GM18505 (cell line): ENCODE data around the gene PCMTD2.

Experiments used
- ATAC-seq: cut with Tn5 transposase; IDR thresholded peaks from one replicate; pipeline ENCODE4 v1.9.1; 2021; ENCODE audit not compliant: unreplicated experiment
- POLR2A ChIP-seq: IDR thresholded peaks from 4 replicates; pipeline ENCODE4 v1.6.1; 2011; ENCODE audit warnings: borderline replicate concordance; ENCODE audit not compliant: insufficient read depth, insufficient read length; ENCODE audit errors: extremely low read depth

PCMTD2 gene

DNA sequence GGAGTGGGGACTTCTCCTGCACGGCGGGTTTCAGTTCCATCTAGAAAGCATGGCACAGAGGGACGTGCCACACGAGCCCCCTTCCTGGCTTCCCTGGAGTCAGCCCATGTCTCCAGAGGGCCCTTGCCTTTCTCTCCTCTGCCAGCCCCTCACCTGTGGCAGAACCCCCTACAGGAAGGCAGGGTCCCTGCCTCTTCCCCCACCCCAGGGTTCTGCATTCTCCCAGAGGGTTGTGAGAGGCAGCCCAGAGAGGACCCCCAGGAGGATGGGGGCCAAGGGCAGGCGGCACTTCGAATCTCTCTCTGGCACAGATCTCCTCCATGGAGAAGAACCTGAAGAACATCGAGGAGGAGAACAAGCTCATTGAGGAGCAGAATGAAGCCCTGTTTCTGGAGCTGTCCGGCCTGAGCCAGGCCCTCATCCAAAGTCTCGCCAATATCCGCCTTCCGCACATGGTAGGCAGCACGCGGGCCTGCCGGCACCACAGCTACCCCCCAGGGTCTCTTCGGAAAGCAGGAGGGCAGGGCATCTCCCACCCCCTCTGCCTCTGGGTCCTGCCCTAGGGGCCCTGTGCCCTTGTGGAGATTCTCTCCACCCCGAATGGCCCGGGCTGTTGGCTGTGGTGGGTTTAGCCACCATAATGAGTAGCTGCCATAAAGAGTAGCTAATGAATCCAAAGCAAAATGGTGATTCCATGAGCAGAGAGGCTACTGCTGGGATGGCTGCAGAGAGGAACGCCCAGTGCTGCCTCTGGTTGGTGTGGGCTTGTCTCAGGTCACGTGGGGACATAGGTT, 15.9 kb upstream of the PCMTD2 start:
- TF ChIP-seq POLR2A, result no peak
- ATAC-seq, result no peak

- ATAC-seq, result no peak
- TF ChIP-seq POLR2A, result no peak
These were observed 15.1 kb upstream of the PCMTD2 start for GRCh38 chr20:64240243-64241015.

DNA sequence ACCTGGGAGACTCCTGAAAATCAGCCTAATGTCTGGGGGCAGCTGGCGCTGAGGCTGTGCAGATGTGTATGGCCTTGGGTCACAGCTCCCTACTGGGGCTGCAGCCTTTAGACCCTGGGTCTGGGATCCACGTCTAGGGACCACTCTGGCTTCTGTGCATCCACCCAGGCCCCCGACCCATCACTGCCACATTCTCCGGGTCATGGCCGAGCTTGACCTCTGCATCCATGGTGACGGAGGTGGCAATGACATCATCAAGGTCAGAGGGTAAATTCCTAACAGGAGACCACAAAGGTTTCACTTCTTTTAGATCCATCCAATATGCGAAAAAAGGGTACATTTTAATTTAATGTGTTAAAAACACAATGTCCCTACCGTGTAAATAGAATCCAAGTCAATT, 14.5 kb upstream of the PCMTD2 start:
- no peak for ATAC-seq
- TF ChIP-seq POLR2A, result no peak

DNA sequence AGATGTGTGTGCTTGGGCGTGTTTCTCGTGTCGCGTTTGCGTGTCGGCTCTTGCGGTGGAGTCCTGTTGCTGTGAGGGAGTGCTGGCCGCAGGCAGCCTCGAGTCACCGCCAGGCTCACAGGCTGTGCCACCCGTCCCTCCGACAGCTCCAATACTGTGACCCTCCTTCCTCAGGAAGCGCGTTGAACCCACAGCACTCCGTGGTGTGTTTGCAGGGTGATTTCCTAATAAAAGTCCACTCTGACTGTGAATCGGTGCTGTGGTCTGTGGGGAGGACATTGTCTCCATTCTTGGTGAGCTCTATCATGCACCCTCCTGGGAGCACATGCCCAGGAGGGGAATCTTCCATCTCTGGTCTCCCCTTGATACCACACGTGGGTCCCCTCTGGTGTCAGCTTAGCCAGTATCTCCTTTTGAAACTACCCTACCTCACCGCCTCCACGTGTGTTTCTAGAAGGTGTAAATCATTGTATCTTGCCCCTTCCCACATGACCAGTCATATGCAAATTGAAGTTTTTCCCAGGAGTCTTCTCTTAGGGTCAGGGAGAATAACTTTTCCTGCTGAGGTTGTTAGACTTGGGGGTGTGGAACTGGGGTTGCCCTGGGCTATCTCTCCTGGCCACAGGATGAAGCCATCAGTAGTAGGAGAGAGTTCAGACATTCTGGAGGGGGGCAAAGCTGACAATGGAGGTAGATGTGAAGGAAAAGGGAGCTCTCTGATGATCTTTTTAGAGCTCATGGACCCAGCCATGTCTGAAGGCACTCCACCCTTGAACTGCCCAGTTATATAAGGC, 13.3 kb upstream of the PCMTD2 start:
- TF ChIP-seq POLR2A, result no peak
- ATAC-seq, result no peak

GRCh38 chr20:64242797-64243475, 12.6 kb upstream of the PCMTD2 start:
- no peak for ATAC-seq
- no peak for TF ChIP-seq POLR2A

GRCh38 chr20:64244281-64244805, 11.2 kb upstream of the PCMTD2 start:
- TF ChIP-seq POLR2A, result no peak
- no peak for ATAC-seq

- ATAC-seq, result no peak
- TF ChIP-seq POLR2A, result no peak
These were observed 10.5 kb upstream of the PCMTD2 start for GRCh38 chr20:64244870-64245603.

- ATAC-seq, result no peak
- TF ChIP-seq POLR2A, result no peak
These were observed 9.6 kb upstream of the PCMTD2 start for GRCh38 chr20:64245746-64246595.

- TF ChIP-seq POLR2A, result no peak
- no peak for ATAC-seq
These were observed 8.8 kb upstream of the PCMTD2 start for GRCh38 chr20:64246616-64247306.

- no peak for ATAC-seq
- no peak for TF ChIP-seq POLR2A
These were observed 8.3 kb upstream of the PCMTD2 start for GRCh38 chr20:64247307-64247618.

GRCh38 chr20:64247970-64248841, 7.3 kb upstream of the PCMTD2 start:
- TF ChIP-seq POLR2A, result no peak
- no peak for ATAC-seq

- no peak for ATAC-seq
- TF ChIP-seq POLR2A, result no peak
These were observed 5.5 kb upstream of the PCMTD2 start for GRCh38 chr20:64250027-64250426.
